ENCODE measurements around the gene SEC61B.

DNA sequence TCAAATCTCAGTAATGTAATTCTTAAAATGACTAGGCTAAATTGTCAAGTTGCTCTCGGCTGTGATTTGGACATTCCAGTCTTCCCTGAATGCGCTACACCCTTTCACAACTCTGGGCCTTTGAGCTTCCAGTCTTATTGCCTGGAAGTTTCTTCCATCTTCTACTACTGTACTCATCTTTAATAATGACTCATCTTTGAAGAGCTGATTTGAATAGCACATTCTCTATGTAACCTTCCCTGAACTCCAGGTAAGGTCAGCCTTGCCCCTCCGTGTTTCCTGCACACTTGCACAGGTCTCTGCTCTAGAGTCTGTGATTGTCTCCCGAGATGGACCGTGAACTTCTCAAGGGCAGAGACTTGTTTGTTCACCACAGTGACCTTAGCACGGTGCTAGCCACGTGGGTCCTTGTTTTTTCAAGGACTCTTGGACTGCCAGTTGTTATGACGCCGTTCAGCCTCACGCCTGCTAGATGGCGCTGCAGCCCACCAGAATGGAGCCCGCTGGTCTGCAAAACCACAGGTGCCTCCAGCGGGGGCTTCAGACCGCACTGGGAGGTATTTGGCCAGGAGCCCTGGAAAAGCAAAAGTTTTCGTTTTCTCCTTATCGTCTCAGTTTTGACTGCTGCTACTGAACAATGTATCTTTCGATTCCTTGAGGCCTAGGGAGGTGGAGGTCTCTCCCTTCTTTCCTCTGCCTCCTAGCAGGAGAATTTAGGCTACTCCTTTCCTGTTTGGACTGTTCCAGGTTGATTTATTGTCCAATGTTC, 44.4 kb downstream of the SEC61B start:
- no peak for TF ChIP-seq POLR2A (IDR thresholded peaks at IDR 0.05)
- TF ChIP-seq, protein P1, sequence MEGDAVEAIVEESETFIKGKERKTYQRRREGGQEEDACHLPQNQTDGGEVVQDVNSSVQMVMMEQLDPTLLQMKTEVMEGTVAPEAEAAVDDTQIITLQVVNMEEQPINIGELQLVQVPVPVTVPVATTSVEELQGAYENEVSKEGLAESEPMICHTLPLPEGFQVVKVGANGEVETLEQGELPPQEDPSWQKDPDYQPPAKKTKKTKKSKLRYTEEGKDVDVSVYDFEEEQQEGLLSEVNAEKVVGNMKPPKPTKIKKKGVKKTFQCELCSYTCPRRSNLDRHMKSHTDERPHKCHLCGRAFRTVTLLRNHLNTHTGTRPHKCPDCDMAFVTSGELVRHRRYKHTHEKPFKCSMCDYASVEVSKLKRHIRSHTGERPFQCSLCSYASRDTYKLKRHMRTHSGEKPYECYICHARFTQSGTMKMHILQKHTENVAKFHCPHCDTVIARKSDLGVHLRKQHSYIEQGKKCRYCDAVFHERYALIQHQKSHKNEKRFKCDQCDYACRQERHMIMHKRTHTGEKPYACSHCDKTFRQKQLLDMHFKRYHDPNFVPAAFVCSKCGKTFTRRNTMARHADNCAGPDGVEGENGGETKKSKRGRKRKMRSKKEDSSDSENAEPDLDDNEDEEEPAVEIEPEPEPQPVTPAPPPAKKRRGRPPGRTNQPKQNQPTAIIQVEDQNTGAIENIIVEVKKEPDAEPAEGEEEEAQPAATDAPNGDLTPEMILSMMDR (IDR thresholded peaks at IDR 0.05): peak in 2 of 3 donors; percentile 57 to 75
